ENCODE data around the gene RUFY2.
A peak's percentile ranks its signal among the peaks of the same experiment; 100 is the strongest.
"Not testable (repeated sequence)": the region's sequence is repeated elsewhere in the genome, so short reads cannot be mapped to it uniquely, and the experiment has no call there.

RUFY2 gene

DNA sequence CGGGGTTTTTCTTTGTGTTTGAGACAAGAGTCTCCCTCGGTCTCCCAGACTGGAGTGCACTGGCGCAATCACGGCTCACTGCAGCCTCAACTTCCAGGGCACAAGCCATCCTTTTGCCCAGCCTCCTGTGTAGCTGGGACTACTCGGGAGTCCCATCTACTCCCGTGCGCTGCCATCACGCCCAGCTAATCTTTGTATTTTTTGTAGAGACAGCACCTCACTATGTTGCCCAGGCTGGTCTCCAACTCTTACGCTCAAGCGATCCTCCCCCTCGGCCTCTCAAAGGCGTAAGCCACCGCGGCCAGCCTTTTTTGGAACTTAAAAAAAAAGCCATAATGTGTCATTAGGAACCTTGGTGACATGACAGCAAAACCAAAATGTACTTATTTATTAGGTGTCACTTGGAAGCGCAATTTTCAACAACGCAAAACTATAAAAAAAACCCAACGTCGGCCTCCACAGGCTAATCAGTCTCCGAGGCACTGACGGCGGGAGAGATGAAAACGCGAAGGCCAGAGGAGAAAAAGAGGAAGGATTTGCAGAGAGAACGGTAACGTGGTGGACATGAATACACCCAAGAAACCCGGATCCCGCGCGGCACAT is 76.1 kb downstream of the RUFY2 start:
- Histone ChIP-seq H3K4me3 (ENCODE audit: low read depth, low read length, poor library complexity, severe bottlenecking) (peak overlapping the region; percentile 91), H3K27ac (ENCODE audit: low read depth, low read length, poor library complexity, severe bottlenecking) (peak overlapping the region; percentile 96), H2AFZ (ENCODE audit: low read length) (no peak overlapping the region), H3K9me2 (ENCODE audit: low read depth, low read length) (no peaks in the 10 kb centered on the region), H4K20me1 (ENCODE audit: insufficient read depth, low read length) (no peaks in the 10 kb centered on the region), H3K4me2 (ENCODE audit: low read length) (peak overlapping the region; percentile 78), H3K9ac (ENCODE audit: low read length) (peak overlapping the region; percentile 95), H3K4me1 (ENCODE audit: insufficient read depth, low read length, severe bottlenecking) (peaks cover 57% of the 10 kb centered on the region), H3K79me2 (ENCODE audit: insufficient read depth, low read length) (peaks cover 40% of the 10 kb centered on the region), H3K27me3 (ENCODE audit: insufficient read depth, low read length) (no peaks in the 10 kb centered on the region), H3K36me3 (ENCODE audit: insufficient read depth, low read length) (peaks cover 31% of the 10 kb centered on the region), H3F3A (ENCODE audit: insufficient read depth, low read length) (no peaks in the 10 kb centered on the region), H3K9me3 (ENCODE audit: low read length) (no peaks in the 10 kb centered on the region)
- TF ChIP-seq CTCF (IDR thresholded peaks at IDR 0.05; ENCODE audit: low read length): no peak
- TF ChIP-seq EZH2 (IDR thresholded peaks at IDR 0.05; ENCODE audit: borderline replicate concordance, low read length): no peak

GRCh38 chr10:68329506-68329861 is 77.6 kb downstream of the RUFY2 start:
- peaks cover 26% of the 10 kb centered on the region for H3K79me2 ChIP-seq (ENCODE audit: insufficient read depth, low read length)
- no peak overlapping the region for H3K9ac ChIP-seq (ENCODE audit: low read length)
- peaks cover 18% of the 10 kb centered on the region for H3K36me3 ChIP-seq (ENCODE audit: insufficient read depth, low read length)
- peaks cover 42% of the 10 kb centered on the region for H3K4me1 ChIP-seq (ENCODE audit: insufficient read depth, low read length, severe bottlenecking)
- no peaks in the 10 kb centered on the region for H3K27me3 ChIP-seq (ENCODE audit: insufficient read depth, low read length)
- TF ChIP-seq CTCF (IDR thresholded peaks at IDR 0.05; ENCODE audit: low read length) (no peak), EZH2 (IDR thresholded peaks at IDR 0.05; ENCODE audit: borderline replicate concordance, low read length) (no peak)
- H3F3A ChIP-seq (ENCODE audit: insufficient read depth, low read length): no peaks in the 10 kb centered on the region
- no peaks in the 10 kb centered on the region for H4K20me1 ChIP-seq (ENCODE audit: insufficient read depth, low read length)
- H3K4me3 ChIP-seq (ENCODE audit: low read depth, low read length, poor library complexity, severe bottlenecking): no peak overlapping the region
- no peaks in the 10 kb centered on the region for H3K9me3 ChIP-seq (ENCODE audit: low read length)
- peak overlapping the region; percentile 96 for H3K27ac ChIP-seq (ENCODE audit: low read depth, low read length, poor library complexity, severe bottlenecking)
- no peak overlapping the region for H2AFZ ChIP-seq (ENCODE audit: low read length)
- H3K4me2 ChIP-seq (ENCODE audit: low read length): no peak overlapping the region
- no peaks in the 10 kb centered on the region for H3K9me2 ChIP-seq (ENCODE audit: low read depth, low read length)

DNA sequence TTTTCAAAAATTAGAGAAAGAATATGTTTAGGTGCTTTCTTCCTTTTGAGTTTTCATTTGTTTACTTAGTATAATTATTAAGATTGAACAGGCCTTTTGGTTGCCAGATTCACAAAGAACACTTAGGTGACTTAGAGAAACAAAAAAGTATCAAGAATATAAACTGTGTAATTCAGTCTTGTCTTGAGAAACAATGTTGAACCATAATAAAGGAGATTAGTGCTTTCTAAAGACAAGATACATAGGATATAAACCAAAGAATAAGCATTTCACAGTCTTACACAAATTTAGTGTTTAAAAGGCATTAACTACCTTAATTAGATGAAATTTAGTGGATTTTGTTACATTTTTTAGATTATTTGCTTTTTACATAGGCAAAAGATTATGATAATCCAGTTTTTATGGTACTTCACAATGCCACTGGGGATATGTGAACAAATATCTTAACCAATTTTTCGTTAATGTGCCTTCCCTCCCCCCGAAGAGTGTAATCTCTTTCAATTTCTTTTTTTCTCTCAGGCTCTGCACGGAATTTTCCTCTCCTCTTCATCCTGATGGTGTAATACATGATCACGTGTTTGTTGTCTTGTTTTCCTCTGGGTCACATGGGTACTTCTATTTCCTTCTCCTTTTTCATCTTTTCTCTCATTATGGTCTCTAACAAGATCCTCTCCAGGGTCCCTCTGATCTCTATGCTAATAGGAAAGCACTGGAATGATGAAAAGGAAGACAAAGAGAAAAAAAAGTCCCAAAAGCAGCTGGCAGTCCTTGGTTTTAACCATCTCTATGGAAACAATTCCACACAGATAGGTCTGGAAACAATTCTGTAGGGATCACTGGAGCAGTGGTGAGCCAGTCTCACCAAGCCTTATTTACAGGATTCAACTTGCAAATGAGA is 78.9 kb downstream of the RUFY2 start:
- Histone ChIP-seq H3K36me3 (ENCODE audit: insufficient read depth, low read length) (peaks cover 5% of the 10 kb centered on the region), H3K9me3 (ENCODE audit: low read length) (no peaks in the 10 kb centered on the region), H3F3A (ENCODE audit: insufficient read depth, low read length) (no peaks in the 10 kb centered on the region), H3K4me3 (ENCODE audit: low read depth, low read length, poor library complexity, severe bottlenecking) (no peak overlapping the region), H2AFZ (ENCODE audit: low read length) (peak overlapping the region; percentile 77), H4K20me1 (ENCODE audit: insufficient read depth, low read length) (no peaks in the 10 kb centered on the region), H3K4me2 (ENCODE audit: low read length) (peak overlapping the region; percentile 13), H3K27ac (ENCODE audit: low read depth, low read length, poor library complexity, severe bottlenecking) (peak overlapping the region; percentile 96), H3K4me1 (ENCODE audit: insufficient read depth, low read length, severe bottlenecking) (peaks cover 37% of the 10 kb centered on the region), H3K9ac (ENCODE audit: low read length) (no peak overlapping the region), H3K79me2 (ENCODE audit: insufficient read depth, low read length) (peaks cover 12% of the 10 kb centered on the region), H3K27me3 (ENCODE audit: insufficient read depth, low read length) (no peaks in the 10 kb centered on the region), H3K9me2 (ENCODE audit: low read depth, low read length) (no peaks in the 10 kb centered on the region)
- no peak for TF ChIP-seq EZH2 (IDR thresholded peaks at IDR 0.05; ENCODE audit: borderline replicate concordance, low read length)
- TF ChIP-seq CTCF (IDR thresholded peaks at IDR 0.05; ENCODE audit: low read length): no peak

GRCh38 chr10:68324396-68324795 is 82.7 kb downstream of the RUFY2 start:
- H3K9ac ChIP-seq (ENCODE audit: low read length); H3K79me2 ChIP-seq (ENCODE audit: insufficient read depth, low read length); H3F3A ChIP-seq (ENCODE audit: insufficient read depth, low read length); H3K4me3 ChIP-seq (ENCODE audit: low read depth, low read length, poor library complexity, severe bottlenecking); H2AFZ ChIP-seq (ENCODE audit: low read length); H4K20me1 ChIP-seq (ENCODE audit: insufficient read depth, low read length); H3K9me2 ChIP-seq (ENCODE audit: low read depth, low read length); H3K4me2 ChIP-seq (ENCODE audit: low read length); H3K27ac ChIP-seq (ENCODE audit: low read depth, low read length, poor library complexity, severe bottlenecking); H3K36me3 ChIP-seq (ENCODE audit: insufficient read depth, low read length); H3K9me3 ChIP-seq (ENCODE audit: low read length); H3K27me3 ChIP-seq (ENCODE audit: insufficient read depth, low read length): not testable (repeated sequence)
- H3K4me1 ChIP-seq (ENCODE audit: insufficient read depth, low read length, severe bottlenecking): peaks cover 17% of the 10 kb centered on the region

Measured in OCI-LY1 (cell line).